Measurements from ENCODE around the gene KRTAP10-4.

The KRTAP10-4 gene

DNA sequence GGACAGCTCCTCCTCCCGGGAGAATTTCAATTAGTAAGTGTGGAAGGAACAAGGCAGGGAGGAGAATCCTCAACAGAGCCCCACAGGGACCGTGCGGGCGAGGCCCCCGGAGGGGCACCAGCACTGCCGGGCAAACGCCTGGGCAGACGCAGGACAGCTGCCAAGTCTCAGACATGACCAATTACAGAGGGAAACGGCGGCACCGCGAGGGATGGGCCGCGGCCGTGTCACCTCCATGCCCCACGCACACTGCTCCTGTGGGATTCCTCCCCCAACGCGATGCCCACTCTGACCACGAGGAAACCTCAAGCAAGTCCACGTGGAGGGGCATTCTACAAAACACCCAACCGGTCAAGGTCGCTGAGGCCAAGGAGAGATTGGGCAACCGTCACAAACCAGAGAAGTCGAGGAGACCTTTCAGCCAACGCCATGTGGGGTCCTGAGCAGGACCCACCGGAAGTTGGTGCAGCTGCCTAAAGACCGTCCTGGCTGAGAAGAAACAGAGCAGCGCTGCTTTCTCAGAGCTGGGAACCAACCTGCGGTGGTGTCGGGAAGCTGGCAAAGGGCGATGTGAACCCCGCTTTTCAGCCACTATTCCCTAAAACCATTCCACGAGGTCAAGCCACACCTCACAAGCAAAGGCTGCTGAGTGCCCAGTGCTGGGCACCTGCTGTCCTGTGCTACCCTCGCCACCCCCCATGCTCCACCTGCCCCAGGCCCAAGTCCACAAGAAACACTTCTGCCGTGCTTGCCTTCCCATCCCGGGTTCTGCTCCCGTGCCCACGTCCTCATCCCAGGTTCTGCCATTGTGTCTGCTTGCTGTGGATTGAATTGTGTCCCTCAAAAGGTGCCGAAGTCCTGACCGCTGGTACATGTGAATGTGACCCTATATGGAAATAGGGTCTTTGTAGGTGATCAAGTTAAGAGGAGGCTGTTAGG lies 1.4 kb upstream of the KRTAP10-4 start:
- Histone ChIP-seq H3K27me3 (ENCODE audit: control insufficient read depth, low read length) (no peaks in the 10 kb centered on the region), H3K79me2 (ENCODE audit: control insufficient read depth, low read length) (no peaks in the 10 kb centered on the region), H3K4me1 (ENCODE audit: control insufficient read depth, low read length) (no peaks in the 10 kb centered on the region), H4K20me1 (ENCODE audit: control insufficient read depth, insufficient read depth, low read depth, low read length) (no peaks in the 10 kb centered on the region), H3K27ac (ENCODE audit: low read depth, low read length) (no peak overlapping the region), H3K4me2 (ENCODE audit: low read length) (no peak overlapping the region), H3F3A (ENCODE audit: control insufficient read depth, insufficient read depth) (no peaks in the 10 kb centered on the region), H3K36me3 (ENCODE audit: control insufficient read depth, low read length) (no peaks in the 10 kb centered on the region), H3K9me3 (ENCODE audit: control insufficient read depth, insufficient read depth, low read length) (no peaks in the 10 kb centered on the region), H3K4me3 (ENCODE audit: low read length) (no peak overlapping the region), H3K9me2 (replicated peaks; ENCODE audit: control insufficient read depth, low read length) (no peaks in the 10 kb centered on the region)
- TF ChIP-seq EZH2phosphoT487 (IDR thresholded peaks at IDR 0.05; ENCODE audit: borderline replicate concordance, low read length) = no peak
- TF ChIP-seq, protein P1, sequence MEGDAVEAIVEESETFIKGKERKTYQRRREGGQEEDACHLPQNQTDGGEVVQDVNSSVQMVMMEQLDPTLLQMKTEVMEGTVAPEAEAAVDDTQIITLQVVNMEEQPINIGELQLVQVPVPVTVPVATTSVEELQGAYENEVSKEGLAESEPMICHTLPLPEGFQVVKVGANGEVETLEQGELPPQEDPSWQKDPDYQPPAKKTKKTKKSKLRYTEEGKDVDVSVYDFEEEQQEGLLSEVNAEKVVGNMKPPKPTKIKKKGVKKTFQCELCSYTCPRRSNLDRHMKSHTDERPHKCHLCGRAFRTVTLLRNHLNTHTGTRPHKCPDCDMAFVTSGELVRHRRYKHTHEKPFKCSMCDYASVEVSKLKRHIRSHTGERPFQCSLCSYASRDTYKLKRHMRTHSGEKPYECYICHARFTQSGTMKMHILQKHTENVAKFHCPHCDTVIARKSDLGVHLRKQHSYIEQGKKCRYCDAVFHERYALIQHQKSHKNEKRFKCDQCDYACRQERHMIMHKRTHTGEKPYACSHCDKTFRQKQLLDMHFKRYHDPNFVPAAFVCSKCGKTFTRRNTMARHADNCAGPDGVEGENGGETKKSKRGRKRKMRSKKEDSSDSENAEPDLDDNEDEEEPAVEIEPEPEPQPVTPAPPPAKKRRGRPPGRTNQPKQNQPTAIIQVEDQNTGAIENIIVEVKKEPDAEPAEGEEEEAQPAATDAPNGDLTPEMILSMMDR (IDR thresholded peaks at IDR 0.05; ENCODE audit: low read depth, low read length, poor library complexity, severe bottlenecking) = no peak

DNA sequence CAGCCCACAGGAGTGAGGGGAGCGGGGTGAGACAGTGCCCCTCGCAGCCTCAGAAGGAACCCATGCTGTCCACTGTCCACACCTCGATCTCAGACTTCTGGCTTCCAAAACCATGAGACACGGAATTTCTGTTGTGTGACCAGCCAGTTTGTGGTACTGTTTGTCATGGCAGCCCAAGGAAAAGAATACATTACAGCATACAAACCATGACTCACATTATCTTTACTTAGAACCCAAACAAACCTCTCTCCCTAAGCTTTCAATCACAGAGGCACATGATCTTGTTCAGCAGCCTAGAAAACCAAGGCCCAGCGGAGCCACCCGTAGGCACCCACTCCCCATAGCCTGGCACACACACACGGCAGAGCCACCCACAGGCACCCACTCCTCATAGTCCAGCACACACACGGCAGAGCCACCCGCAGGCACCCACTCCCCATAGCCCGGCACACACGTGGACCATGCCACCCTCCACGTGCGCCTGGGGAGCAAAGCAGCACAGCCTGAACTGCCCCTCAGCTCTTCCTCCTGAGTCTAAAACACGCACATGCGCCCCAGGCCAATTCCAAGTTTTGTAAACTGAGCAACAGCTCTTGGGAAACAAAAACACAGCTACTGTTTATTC lies 458 bp upstream of the KRTAP10-4 start:
- TF ChIP-seq EZH2phosphoT487 (IDR thresholded peaks at IDR 0.05; ENCODE audit: borderline replicate concordance, low read length) = no peak
- TF ChIP-seq, protein P1 (IDR thresholded peaks at IDR 0.05; ENCODE audit: low read depth, low read length, poor library complexity, severe bottlenecking) = no peak

DNA sequence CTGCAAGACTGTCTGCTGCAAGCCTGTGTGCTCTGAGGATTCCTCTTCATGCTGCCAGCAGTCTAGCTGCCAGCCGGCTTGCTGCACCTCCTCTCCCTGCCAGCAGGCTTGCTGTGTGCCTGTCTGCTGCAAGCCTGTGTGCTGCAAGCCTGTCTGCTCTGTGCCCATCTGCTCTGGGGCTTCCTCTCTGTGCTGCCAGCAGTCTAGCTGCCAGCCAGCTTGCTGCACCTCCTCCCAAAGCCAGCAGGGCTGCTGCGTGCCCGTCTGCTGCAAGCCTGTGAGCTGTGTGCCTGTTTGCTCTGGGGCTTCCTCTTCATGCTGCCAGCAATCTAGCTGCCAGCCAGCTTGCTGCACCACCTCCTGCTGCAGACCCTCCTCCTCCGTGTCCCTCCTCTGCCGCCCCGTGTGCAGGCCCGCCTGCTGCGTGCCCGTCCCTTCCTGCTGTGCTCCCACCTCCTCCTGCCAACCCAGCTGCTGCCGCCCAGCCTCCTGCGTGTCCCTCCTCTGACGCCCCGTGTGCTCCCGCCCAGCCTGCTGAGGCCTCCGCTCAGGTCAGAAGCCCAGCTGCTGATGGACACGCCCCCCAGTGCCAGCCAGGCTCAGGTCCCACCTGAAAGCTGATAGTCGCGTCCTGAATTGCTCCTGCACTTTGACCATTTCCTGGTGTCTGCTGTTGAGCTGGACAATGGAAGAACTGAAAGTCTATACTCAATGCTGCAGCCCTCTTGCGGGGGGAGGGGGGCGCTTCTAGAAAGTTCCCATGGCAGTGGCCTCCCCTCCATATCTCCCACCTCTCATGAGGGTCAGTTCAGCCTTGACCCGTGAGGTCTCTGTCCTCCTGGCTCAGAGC lies 1.2 kb downstream of the KRTAP10-4 start:
- TF ChIP-seq, protein P1 (IDR thresholded peaks at IDR 0.05; ENCODE audit: low read depth, low read length, poor library complexity, severe bottlenecking) = no peak
- no peak for TF ChIP-seq EZH2phosphoT487 (IDR thresholded peaks at IDR 0.05; ENCODE audit: borderline replicate concordance, low read length)
- no peaks in the 10 kb centered on the region for H4K20me1 ChIP-seq (ENCODE audit: control insufficient read depth, insufficient read depth, low read depth, low read length)
- no peaks in the 10 kb centered on the region for H3K36me3 ChIP-seq (ENCODE audit: control insufficient read depth, low read length)
- H3K4me3 ChIP-seq (ENCODE audit: low read length) = no peak overlapping the region
- no peaks in the 10 kb centered on the region for H3F3A ChIP-seq (ENCODE audit: control insufficient read depth, insufficient read depth)
- H3K79me2 ChIP-seq (ENCODE audit: control insufficient read depth, low read length) = no peaks in the 10 kb centered on the region
- no peaks in the 10 kb centered on the region for H3K27me3 ChIP-seq (ENCODE audit: control insufficient read depth, low read length)
- no peak overlapping the region for H3K27ac ChIP-seq (ENCODE audit: low read depth, low read length)
- H3K9me2 ChIP-seq (replicated peaks; ENCODE audit: control insufficient read depth, low read length) = no peaks in the 10 kb centered on the region
- no peak overlapping the region for H3K4me2 ChIP-seq (ENCODE audit: low read length)
- H3K4me1 ChIP-seq (ENCODE audit: control insufficient read depth, low read length) = no peaks in the 10 kb centered on the region
- 0 out of 2 replicates have a peak, but pooled peaks cover 3% of the 10 kb centered on the region for H3K9me3 ChIP-seq (ENCODE audit: control insufficient read depth, insufficient read depth, low read length)

More for the DNA sequence above, 458 bp upstream of the KRTAP10-4 start:
- Histone ChIP-seq H3F3A (ENCODE audit: control insufficient read depth, insufficient read depth) (no peaks in the 10 kb centered on the region), H3K79me2 (ENCODE audit: control insufficient read depth, low read length) (no peaks in the 10 kb centered on the region), H3K27me3 (ENCODE audit: control insufficient read depth, low read length) (no peaks in the 10 kb centered on the region), H3K9me3 (ENCODE audit: control insufficient read depth, insufficient read depth, low read length) (0 out of 2 replicates have a peak, but pooled peaks cover 3% of the 10 kb centered on the region), H3K4me3 (ENCODE audit: low read length) (no peak overlapping the region), H3K27ac (ENCODE audit: low read depth, low read length) (no peak overlapping the region), H4K20me1 (ENCODE audit: control insufficient read depth, insufficient read depth, low read depth, low read length) (no peaks in the 10 kb centered on the region), H3K9me2 (replicated peaks; ENCODE audit: control insufficient read depth, low read length) (no peaks in the 10 kb centered on the region), H3K4me1 (ENCODE audit: control insufficient read depth, low read length) (no peaks in the 10 kb centered on the region), H3K36me3 (ENCODE audit: control insufficient read depth, low read length) (no peaks in the 10 kb centered on the region), H3K4me2 (ENCODE audit: low read length) (no peak overlapping the region)
